Erythroblast (primary cell): ENCODE data around the gene KIAA0825.

ENCODE experiments used
- GATA1 ChIP-seq: IDR thresholded peaks from 2 replicates; pipeline ENCODE4 v1.6.1; 2011; ENCODE audit warnings: low read depth, mild to moderate bottlenecking, control low read depth, low read length, moderate library complexity
- POLR2A ChIP-seq: IDR thresholded peaks from 2 replicates; pipeline ENCODE4 v1.6.1; 2011; ENCODE audit warnings: mild to moderate bottlenecking, low read length

- TF ChIP-seq POLR2A (no peak), GATA1 (no peak)
Measured at GRCh38 chr5:94240993-94241651, 377.3 kb downstream of the KIAA0825 start.
